Subcutaneous adipose tissue (tissue), 4 donors: ENCODE measurements around the gene CSMD2. TPM values are rescaled to one million over a fixed set of nuclear protein-coding genes. Genes with fewer than 3 reads are reported as not detected.

ENCODE experiments used
- total RNA-seq, 4 donors: library from RNA; depleted of rRNA; stranded (reverse); fragments of >200 nt; gene quantifications; one replicate each; pipeline ENCODE4 v1.1.0, GENCODE V29; 2016
- TF ChIP-seq, protein P1 (sequence below): fragments of 450-650 bp; IDR thresholded peaks from one replicate; pipeline ENCODE4 v1.5.1; 2016; ENCODE audit warnings: low read depth, mild to moderate bottlenecking, control low read depth, antibody characterized with exemption, moderate library complexity

The CSMD2 gene
- total RNA-seq, 4 donors from 2014 or later = 0.38 to 4.4 (median 1.00) TPM

GRCh38 chr1:33606272-33606671, 558.8 kb downstream of the CSMD2 start:
- TF ChIP-seq, protein P1, sequence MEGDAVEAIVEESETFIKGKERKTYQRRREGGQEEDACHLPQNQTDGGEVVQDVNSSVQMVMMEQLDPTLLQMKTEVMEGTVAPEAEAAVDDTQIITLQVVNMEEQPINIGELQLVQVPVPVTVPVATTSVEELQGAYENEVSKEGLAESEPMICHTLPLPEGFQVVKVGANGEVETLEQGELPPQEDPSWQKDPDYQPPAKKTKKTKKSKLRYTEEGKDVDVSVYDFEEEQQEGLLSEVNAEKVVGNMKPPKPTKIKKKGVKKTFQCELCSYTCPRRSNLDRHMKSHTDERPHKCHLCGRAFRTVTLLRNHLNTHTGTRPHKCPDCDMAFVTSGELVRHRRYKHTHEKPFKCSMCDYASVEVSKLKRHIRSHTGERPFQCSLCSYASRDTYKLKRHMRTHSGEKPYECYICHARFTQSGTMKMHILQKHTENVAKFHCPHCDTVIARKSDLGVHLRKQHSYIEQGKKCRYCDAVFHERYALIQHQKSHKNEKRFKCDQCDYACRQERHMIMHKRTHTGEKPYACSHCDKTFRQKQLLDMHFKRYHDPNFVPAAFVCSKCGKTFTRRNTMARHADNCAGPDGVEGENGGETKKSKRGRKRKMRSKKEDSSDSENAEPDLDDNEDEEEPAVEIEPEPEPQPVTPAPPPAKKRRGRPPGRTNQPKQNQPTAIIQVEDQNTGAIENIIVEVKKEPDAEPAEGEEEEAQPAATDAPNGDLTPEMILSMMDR = no peak

- TF ChIP-seq, protein P1 = no peak
Measured at GRCh38 chr1:33602271-33602670, 562.8 kb downstream of the CSMD2 start.

DNA sequence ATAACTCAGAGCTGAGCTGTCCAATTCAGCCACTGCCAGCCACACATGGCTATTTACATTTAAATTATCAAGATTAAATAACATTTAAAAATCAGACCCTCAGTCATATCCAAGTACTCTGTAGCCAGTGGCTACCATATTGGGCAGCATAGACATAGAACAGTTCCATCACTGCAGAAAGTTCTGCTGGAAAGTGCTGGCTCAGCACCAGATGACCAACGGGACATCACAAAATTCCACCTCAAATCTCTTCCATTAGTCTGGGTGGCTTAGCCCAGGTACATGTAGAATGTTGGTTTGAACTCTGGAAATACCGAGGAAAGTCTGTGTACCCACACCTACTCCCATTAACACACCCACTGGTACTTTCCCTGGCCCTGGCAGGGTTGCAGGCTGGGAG, 563.3 kb downstream of the CSMD2 start:
- TF ChIP-seq, protein P1 = no peak

GRCh38 chr1:33599516-33600115, 565.4 kb downstream of the CSMD2 start:
- TF ChIP-seq, protein P1 = no peak

- TF ChIP-seq, protein P1 = no peak
Measured at GRCh38 chr1:33588726-33589125, 576.3 kb downstream of the CSMD2 start.

DNA sequence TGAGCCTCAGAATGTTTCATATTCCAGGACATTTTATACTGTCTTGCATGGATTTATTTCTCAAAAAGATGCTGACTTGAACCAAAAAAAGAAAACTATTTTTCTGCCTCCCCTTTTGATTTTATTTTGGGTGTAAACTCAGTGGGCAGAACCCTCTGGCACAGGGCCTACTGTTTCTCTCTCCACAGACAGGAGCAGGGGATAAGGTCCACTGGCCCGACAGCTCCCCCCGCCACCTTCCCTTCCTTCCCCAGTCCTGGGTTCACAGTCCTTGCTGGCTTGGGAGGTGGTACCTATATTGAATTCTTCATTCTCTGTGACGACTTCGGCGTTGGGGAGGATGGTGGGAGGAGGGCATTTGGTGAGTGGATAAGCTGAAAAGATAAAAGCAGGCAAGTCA, 578.2 kb downstream of the CSMD2 start:
- TF ChIP-seq, protein P1 = no peak

DNA sequence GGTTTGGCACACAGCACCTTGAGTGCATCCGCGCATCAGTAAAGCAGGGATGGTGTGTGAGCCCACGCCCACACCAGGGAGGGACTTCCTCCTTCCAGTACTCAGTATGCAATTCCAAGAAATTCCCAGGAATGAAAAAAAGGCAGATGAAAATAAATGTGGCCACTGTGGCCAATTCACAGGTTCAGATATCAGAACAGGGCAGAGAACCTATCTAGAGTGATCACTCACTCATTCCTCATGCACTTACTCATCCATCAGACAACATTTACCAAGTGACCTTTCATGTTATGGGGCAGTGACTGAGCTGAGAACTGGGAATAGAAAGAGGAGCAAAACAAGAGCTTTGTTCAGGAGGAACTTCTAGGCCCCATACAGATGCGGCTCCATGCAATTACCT, 578.9 kb downstream of the CSMD2 start:
- TF ChIP-seq, protein P1 = no peak
